Cerebellar cortex (tissue), 1 donor: ENCODE results near the gene CEP70.
"Not testable (repeated sequence)": the region's sequence is repeated elsewhere in the genome, so short reads cannot be mapped to it uniquely, and the experiment has no call there.

Experiments
- DNase-seq: peaks from one replicate; pipeline ENCODE4 v3.0.0-alpha.2; 2015; ENCODE audit warnings: low spot score

The CEP70 gene

DNA sequence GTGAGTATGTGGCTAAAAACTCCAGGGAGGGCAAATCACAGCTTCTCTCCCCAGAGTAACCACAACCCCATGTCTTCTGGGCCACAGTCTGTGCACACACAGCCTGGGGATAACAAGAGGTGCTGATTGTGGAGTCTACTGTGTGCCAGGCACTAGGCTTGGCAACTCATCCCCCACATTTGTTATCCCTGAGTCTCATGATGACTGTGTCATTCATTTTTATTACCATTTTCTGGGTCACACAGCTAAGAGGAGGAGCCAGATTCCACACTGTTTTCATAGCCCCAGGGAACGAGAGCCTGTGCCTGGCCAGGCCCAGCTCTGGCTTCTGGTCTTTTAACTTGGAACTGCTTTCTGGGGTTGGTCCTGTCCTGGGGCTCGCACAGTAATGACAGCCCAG, 125.2 kb downstream of the CEP70 start:
- DNase-seq: peak; percentile 16

DNA sequence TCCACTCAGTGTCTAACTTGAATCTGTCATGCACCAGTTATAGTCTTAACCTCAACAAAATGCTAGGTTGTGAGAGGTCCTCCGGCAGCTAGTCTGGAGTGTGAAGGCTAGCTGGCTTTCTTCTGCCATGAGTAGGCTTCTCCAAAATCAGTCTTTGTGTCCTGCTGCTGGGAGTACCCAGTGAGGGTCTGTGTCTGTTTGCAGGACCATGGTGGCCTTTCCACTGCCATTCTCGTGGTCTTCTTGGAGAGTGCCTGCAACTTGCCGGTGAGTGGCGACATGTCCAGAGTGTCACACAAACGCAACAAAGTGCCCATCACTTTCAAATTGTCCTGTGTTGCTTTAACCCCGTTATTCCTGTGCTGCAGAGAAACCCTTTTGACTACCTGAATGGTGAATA, 125.6 kb downstream of the CEP70 start:
- no peak for DNase-seq

DNA sequence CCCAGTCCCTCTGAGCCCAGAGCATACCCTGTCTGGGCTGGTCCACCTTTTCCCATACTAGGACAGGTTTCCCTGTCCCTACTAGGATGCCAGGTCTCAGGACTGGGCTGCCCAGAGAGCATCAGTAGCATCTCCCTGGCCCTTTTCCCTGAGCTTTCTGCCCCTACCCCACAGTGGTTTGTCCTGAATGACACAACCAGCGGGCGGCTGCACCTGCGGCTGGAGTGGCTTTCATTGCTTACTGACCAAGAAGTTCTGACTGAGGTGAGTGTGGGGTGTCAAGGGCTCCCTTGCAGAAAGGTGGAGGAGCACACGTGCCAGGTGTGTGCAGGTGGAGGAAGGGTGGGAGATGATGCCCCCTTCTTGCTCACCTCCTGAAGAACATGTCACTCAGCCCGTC, 126.1 kb downstream of the CEP70 start:
- no peak for DNase-seq

DNA sequence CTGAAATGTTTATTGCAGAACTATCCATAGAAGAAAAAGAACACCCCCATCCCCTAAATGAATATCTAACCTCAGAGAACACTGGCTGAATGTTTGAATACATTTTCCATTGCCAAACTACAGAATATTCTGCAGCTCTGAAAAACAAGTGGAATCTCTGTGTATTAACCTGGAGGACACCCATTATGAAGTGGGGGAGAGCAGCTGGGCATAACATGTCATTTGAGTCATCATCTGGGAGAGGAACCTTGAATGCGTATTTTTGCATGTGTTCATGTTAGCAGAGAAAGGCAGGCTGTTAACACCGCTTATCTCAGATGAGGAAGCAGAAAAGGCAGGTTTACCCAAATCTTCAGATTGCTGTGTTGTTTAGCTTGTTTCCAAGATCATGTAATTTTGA, 128.1 kb downstream of the CEP70 start:
- no peak for DNase-seq

DNA sequence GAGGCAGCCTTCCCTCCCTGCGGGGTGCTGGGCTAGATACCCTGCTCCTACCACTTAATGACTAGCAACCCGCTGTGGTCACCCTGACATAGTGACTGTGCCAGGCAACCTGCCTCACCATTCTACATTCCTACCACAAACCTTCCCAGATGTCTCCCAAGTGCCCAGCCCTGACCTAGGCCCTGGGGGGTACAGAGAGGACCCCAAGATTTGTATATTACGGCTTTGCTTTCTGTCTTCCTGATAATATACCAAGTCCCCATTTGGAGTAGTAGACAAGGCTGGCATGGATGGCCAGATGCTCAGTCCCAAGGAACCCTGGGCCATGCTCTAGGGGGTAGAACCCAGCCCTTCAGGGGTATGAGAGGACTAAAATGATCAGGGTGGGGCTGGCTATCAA, 128.6 kb downstream of the CEP70 start:
- no peak for DNase-seq

DNA sequence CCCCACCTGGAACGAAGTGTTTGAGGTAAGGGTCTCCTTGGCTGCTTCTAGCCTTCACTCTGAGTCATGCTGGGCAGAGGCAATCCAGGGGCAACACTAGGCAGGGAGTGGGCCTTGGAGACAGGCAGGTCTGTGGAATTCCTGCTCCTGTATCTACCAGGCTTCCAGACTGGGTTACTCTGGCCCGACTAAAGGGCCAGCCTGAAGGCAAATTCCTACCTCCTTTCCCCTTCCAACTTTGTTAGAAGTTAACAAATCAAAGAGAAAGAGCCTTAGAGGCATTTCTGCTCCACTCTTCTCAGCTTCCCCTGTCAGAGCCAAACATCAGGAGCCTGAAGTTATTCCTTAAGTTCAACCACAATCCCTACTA, 129.6 kb downstream of the CEP70 start:
- DNase-seq: no peak

DNA sequence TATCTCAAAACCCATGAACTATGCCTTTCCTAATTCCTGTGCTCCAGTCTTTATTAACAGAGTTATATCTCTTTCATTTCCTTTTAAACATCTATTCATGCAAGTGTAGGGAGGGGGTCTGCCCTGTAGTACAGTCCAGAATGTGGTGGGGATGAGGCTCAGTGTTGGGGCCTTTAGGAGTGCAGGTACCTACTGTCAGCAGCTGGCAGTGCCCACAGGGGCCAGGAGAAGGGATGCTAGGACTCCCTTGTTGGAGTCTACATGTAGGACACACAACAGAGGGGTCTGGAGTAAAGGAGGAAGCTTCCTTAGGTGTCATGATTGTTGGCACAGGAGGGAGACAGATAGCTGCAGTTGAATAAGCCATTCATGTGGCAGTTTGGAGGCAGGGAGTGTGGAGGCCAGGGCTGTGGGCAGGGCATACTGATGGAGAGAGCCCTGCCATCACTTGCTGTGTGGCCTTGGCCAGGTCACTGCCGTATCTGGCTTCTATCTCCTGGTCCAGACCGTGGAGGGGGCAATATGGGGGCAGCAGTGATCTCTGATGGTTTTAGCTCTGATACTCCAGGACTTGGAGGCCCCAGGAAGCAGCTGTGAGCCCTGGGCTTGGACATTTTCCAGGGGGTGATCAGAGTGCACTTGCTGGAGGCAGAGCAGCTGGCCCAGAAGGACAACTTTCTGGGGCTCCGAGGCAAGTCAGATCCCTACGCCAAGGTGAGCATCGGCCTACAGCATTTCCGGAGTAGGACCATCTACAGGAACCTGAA, 130.2 kb downstream of the CEP70 start:
- no peak for DNase-seq

DNA sequence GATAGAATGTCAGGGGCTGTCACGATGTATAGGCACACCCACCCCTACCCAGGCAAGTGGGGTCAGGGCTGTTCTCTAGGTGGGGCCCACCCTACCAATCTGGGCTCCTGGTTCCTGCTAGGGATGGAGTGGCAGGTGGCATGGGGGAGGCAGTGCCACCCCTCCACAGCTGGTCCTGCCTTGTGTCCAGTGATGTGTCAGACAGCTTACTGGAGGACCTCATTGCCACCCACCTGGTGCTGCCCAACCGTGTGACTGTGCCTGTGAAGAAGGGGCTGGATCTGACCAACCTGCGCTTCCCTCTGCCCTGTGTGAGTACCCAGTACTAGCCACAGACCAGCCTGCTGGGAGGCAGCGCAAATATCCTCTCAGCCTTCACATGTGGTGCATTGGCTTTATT, 132.2 kb downstream of the CEP70 start:
- DNase-seq: no peak

DNA sequence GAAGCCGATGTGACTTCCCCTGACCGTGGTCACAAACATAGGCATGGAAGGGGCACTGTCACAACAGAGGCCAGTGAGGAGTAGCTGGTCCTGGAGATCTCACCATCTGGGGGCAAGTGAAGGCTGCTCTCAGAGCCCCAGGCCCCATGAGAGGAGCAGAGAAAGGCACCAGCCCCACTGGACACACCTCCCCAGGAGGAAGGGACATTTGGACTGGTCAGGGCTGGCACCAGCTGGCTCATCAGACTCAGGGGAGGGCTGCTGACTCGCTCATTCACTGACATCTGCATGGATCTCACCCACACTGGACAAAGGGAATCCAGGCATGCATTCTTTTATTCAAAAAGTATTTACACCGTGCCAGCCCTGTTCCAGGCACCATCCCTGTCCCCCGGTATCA, 132.8 kb downstream of the CEP70 start:
- DNase-seq: no peak

DNA sequence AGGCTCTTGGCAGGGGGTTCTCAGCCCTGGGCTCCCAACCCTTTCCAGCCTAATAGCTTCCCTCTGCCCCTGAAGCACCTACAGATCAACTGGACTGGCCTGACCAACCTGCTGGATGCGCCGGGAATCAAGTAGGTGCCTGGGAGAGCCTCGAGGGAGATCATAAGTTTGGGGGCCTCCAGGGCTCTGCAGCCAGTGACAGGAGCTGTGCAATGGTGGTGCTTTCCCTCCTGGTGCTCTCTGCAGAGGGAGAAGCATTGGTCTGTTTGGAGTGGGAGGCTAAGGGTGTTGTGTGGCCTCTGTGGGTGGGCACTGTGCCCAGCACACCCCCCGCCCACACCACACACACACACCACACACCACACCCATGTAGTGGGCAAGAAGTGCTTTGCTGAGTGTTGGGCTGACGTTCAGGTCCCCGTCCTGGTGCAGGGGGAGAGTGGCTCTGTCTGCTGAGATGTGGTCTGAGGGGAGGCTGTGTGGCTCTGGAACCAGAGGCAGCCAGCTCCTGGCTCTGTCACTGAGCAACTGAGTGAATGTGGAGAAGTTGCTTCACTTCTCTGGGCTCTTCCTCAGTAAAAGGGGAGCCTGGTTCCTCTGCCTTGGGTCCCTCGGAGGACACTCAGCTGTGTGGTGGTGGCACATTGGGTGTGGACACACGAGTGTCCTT, 133.4 kb downstream of the CEP70 start:
- DNase-seq: no peak

DNA sequence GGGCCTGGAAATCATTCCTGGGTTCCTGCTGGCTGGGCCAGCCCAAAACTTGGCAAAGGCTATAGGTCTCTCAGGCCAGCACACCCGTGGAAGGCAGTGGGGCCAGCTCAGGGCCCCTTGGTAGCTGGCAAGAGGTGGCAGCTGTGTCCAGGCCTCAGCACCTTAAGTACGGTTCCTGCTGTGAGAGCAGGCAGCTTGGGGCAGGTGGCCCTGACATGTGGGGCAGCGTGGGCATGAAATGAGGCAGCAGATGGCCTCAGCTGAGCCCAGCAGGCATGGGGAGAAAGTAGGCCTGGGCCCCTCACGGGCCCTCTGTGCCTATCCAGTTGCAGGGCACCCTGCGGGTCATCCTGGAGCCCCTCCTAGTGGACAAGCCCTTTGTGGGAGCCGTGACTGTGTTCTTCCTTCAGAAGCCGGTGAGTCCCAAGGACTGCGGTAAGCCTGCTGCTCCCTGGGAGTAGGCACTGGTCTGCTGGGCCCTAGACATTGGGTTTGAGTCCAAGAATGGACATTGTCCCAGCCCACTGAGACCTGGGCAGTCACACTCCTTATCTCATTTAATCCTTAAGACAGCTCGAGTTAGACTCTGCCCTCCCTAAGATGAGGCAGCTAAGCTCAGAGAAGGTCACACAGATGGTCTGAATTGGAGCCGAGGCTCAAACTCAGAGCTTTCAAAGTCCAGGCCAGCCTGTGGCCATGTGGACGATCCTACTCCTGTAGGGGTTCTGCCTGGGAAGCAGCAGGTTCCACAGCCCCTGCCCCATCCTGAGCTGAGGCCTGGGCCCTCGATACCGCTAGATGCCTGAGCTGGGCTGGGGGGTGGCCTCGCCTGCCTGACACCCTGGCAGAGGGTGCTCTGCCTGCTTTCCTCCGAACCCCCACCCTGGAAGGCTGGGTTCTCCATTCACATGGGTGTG, 134.2 kb downstream of the CEP70 start:
- peak; percentile 37 for DNase-seq

DNA sequence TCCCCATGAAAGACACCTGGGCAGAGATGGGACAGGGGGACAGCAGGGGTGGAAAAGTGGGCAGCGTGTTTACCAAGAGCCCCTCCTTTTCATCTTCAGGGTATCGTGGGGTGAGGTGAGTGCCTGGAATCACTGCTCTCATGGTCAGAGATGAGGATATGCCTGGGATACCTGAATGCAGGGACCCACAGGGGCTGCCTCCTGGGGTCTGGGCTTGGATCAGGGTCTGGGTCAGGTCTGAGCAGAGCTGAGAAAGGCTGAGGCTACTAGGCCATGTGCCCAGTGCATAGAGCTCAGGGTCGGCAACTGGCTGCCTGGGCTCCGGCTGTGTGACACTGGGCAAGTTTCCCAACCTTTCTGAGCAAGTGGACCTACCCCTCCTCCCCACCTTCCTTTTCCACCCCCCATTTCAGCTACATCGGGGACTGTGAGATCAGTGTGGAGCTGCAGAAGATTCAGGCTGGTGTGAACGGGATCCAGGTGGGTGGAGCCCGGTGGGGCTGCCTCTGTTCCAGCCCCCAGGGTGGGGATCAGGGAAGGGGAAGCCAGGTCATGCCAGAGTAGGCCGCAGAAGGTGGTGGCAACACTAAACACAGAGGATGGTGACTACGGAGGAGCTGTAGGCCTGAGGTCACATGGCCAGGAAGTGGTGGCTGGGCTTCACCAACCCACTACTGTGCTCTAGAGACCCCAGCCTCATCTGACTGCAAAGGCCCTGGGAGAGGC, 135.1 kb downstream of the CEP70 start:
- DNase-seq: no peak

DNA sequence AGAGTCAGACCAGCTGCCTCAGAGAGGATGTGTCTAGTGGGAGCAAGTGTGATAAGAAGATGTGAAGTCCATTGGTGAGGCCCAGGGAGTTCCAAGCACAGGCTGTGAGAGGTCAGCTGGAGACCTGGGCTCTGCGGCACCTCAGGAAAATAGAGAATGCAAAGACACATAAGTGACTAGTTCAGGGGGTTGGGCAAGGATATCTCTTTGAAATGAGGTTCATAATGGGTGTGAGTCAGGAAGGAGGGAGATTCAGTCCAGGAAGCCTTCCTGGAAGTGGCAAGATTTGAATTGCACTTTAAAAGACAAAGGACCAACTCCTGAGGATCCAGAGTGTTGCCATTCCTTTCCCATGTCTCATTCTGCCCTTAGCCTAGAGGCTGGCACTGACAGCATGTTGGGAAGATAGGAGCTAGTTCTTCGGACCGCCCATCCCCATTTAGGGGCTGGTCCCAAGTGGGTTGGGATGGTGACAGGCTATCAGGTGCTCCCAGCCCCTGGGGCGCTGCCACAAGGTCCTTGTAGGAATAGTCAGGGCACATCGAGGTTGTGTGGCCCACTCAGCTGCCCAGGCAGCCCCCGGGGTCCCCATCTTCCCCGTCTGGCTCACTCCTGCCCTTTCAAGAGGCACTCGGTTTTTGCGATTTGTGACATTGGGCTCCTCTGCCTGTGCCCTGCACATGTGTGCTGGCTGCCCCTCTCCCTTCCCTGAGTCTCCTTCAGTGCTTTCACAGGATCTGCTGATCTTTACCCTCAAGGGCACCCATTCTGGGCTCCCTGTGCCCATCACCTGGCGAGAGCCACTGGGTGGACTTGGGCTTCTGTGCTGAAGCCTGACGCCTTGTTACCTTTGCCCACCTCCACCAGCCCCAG, 136.0 kb downstream of the CEP70 start:
- DNase-seq: no peak

DNA sequence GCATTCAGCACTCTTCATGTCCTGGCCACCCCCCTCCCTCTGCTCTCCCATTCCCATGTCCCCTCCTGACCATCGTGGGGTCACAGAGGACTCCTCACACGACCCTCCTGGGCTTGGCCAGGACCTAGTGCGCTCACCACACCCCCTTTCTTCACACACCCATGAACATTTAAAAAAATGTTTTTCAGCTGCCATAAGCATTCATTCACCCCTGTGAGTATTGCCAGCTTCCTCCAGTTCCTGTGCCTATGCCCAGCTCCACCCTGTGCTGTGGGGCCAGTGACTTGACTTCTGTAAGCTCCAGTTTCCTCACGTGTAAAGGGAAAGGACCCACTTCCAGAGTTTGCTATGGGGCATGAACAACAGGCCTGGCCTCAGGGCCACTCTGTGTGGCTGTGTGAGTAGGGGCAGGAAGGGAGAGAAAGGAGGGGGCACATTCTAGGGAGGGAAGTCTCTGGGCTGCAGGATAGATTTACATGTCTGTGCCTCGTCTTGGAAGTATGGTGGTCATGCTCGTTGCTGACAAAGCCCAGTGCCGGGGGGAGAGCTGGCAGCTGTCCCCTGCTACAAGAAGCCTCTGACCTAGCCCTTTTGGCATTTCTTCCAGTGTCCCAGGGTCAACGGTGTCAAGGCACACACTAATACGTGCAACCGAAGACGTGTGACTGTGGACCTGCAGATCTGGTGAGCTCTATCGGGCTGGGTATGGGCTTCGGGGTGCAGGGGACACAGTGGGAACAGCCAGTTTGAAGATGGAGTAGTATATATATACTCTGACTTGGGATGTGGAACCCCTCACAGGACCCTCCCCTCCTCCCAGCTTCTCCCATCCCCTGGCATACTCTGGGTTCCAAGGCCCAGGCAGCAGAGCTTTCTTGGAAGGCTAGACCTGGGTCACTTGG, 136.8 kb downstream of the CEP70 start:
- DNase-seq: no peak

DNA sequence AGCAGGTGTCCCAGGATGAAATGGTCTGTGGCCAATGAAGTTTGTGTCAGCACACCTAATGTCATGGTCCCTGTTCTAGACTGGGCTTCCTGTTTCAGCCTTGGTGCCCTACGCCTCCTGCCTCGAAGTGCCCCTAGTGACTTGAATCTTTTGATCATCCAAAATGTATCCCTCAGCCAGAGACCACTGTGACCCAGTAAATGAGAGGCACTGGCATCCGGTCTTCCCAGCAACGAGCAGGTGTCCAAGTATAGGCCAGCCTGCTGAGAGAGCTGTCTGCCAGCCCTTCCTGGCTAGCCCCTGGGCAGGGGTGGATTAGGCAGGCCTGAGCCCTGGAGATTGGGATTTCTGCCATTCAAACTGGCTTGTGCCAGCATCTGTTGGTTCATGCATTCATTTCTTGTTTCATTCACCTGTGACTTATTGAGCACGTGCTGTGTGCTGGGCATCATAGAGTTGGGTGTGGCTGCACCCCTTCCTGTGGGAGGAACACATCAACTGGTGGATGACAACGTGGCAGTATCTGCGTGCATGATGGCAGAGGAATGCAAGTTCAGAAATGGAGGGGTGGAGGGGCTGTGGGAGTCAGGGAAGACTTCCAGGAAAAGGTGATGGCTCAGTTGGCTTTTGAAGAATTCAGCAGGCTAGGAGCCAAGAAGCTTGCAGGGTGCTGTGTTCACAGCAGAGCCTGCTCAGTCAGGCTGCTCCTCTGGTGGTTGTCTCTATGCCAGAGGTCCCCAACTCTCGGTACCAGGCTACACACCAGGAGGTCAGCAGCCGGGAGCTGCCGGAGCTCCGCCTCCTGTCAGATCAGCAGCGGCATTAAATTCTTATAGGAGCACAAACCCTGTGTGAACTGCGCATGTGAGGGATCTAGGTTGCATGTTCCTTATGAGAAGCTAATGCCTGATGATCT, 138.0 kb downstream of the CEP70 start:
- peak; percentile 38 for DNase-seq

DNA sequence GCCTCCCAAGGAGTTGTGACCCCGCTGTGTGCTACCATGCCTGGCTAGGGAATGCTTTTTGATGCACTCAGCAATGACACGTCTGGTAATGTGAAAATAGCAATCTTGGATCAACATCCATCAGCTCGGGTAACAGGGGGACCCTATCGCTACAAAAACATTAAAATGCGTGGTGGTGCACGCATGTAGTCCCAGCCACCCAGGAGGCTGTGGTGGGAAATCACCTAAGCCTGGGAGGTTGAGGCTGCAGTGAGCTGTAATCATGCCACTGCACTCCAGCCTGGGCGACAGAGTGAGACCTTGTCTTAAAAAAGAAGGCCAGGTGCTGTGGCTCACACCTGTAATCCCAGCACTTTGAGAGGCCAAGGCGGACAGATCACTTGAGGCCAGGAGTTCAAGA, 140.1 kb downstream of the CEP70 start:
- not testable (repeated sequence) for DNase-seq

DNA sequence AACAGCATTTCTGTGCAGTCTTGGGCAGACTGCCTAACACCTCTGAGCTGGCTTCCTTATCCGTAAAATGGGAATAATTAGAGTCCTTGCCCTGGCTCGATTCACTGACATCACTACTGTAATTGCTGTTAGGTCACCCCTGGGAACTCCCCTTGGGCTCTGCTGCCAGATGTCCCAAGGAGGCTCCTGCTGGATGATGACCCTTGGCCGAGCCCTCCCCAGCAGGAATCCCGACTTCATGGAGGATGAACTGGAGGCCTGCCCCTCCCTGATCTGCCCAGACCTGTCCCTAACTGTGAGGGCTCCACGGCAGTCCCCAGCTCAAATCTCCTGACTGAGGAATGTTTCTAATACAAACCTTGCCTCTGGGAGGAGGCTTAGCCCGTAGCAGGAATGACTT, 141.6 kb downstream of the CEP70 start:
- no peak for DNase-seq

DNA sequence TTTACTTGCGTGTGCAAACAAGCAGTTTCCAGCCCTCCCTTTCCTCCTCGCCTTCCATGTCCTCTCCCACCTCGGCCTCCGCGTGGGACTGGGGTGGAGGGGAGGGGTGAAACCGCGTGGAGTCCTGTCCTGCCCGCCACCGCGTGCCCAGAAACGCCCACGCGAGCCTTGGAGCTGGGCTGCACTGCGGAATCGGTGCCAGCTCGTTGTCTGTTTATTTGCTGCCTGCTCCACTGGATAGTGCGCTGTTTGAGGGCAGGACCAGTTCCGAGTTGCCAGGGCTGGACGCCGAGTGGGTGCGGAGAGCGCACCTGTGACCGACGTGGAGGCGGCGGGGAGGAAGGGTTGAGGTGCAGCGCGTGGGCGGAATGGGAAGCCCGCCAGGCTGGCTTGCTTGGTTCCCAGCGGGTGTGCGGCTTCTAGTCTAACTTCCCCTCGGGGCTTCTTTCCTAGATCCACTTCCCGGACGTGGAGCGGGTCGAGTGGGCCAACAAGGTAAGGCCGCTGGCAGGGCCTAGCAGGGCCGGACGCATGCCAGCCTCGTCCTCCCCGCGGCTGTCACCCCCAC, 142.4 kb downstream of the CEP70 start:
- DNase-seq: no peak
